GM18907 (cell line): ENCODE measurements around the gene SULT1C4.
"Not testable (repeated sequence)": the region's sequence is repeated elsewhere in the genome, so short reads cannot be mapped to it uniquely, and the experiment has no call there.

Experiments
- ATAC-seq: cut with Tn5 transposase; IDR thresholded peaks from one replicate; pipeline ENCODE4 v1.9.1; 2021; ENCODE audit warnings: mild to moderate bottlenecking, moderate library complexity; ENCODE audit not compliant: unreplicated experiment

SULT1C4 gene

GRCh38 chr2:108377815-108378630 is at the start of gene SULT1C4:
Gene SULT1C4 (plus strand): TSS chr2:108377954. CDS start chr2:108378338, 384 bp downstream.
- ATAC-seq, result no peak

- no peak for ATAC-seq
Measured at GRCh38 chr2:108329771-108330170, 48.0 kb upstream of the SULT1C4 start.

- no peak for ATAC-seq
Measured at GRCh38 chr2:108330979-108331378, 46.8 kb upstream of the SULT1C4 start.

- ATAC-seq, result no peak
Measured at GRCh38 chr2:108345951-108346350, 31.8 kb upstream of the SULT1C4 start.

GRCh38 chr2:108346827-108347226 is 30.9 kb upstream of the SULT1C4 start:
- no peak for ATAC-seq

- ATAC-seq, result no peak
Measured at GRCh38 chr2:108347786-108348185, 30.0 kb upstream of the SULT1C4 start.

GRCh38 chr2:108348816-108349570 is 28.8 kb upstream of the SULT1C4 start:
- ATAC-seq, result no peak

- no peak for ATAC-seq
Measured at GRCh38 chr2:108349571-108349928, 28.2 kb upstream of the SULT1C4 start.

- ATAC-seq, result no peak
Measured at GRCh38 chr2:108351889-108352288, 25.9 kb upstream of the SULT1C4 start.

GRCh38 chr2:108354136-108354535 is 23.6 kb upstream of the SULT1C4 start:
- ATAC-seq, result no peak

- no peak for ATAC-seq
Measured at GRCh38 chr2:108355906-108356734, 21.6 kb upstream of the SULT1C4 start.

GRCh38 chr2:108359336-108359735 is 18.4 kb upstream of the SULT1C4 start:
- ATAC-seq, result not testable (repeated sequence)

- no peak for ATAC-seq
Measured at GRCh38 chr2:108360776-108361468, 16.8 kb upstream of the SULT1C4 start.

- no peak for ATAC-seq
Measured at GRCh38 chr2:108363024-108363907, 14.5 kb upstream of the SULT1C4 start.

- no peak for ATAC-seq
Measured at GRCh38 chr2:108363908-108364225, 13.9 kb upstream of the SULT1C4 start.

- no peak for ATAC-seq
Measured at GRCh38 chr2:108364676-108365297, 13.0 kb upstream of the SULT1C4 start.

- ATAC-seq, result no peak
Measured at GRCh38 chr2:108365656-108366055, 12.1 kb upstream of the SULT1C4 start.

- ATAC-seq, result no peak
Measured at GRCh38 chr2:108367014-108367413, 10.7 kb upstream of the SULT1C4 start.

GRCh38 chr2:108367561-108368175 is 10.1 kb upstream of the SULT1C4 start:
- no peak for ATAC-seq
